Hepatocyte (in vitro differentiated cells): Measurements from ENCODE around the gene SNRNP200. TPM values are rescaled to one million over a fixed set of nuclear protein-coding genes. Genes with fewer than 3 reads are reported as not detected.

Source experiments
- DNase-seq: peaks from one replicate; pipeline ENCODE4 v3.0.0-alpha.2; 2016; ENCODE audit warnings: low spot score
- H2AFZ ChIP-seq: fragments of 200-600 bp; sonication (generic); 2 replicates; pipeline ENCODE4 v1.6.0; 2016; ENCODE audit warnings: antibody characterized with exemption, mild to moderate bottlenecking
- H3K27ac ChIP-seq: fragments of 200-600 bp; sonication (generic); 2 replicates; pipeline ENCODE4 v1.5.1; 2016; ENCODE audit warnings: mild to moderate bottlenecking
- H3K27me3 ChIP-seq: fragments of 200-600 bp; sonication (generic); 2 replicates; pipeline ENCODE4 v1.6.1; 2016
- H3K36me3 ChIP-seq: fragments of 200-600 bp; sonication (generic); replicated peaks from 2 replicates; pipeline ENCODE4 v1.5.1; 2016; ENCODE audit warnings: low read depth; ENCODE audit not compliant: insufficient read depth
- H3K4me1 ChIP-seq: fragments of 200-600 bp; sonication (generic); 2 replicates; pipeline ENCODE4 v1.5.1; 2016; ENCODE audit warnings: mild to moderate bottlenecking, moderate library complexity; ENCODE audit not compliant: insufficient read depth
- H3K4me2 ChIP-seq: fragments of 200-600 bp; sonication (generic); 2 replicates; pipeline ENCODE4 v1.6.0; 2016
- H3K4me3 ChIP-seq: fragments of 200-600 bp; sonication (generic); 2 replicates; pipeline ENCODE4 v1.5.1; 2016; ENCODE audit warnings: mild to moderate bottlenecking
- H3K79me2 ChIP-seq: fragments of 200-600 bp; sonication (generic); 2 replicates; pipeline ENCODE4 v1.6.0; 2017; ENCODE audit warnings: mild to moderate bottlenecking
- H3K9me2 ChIP-seq: fragments of 200-600 bp; sonication (generic); replicated peaks from 2 replicates; pipeline ENCODE4 v1.6.0; 2017; ENCODE audit warnings: mild to moderate bottlenecking; ENCODE audit not compliant: insufficient read depth
- H3K9me3 ChIP-seq: fragments of 200-600 bp; sonication (generic); 2 replicates; pipeline ENCODE4 v1.5.1; 2016; ENCODE audit warnings: low read depth, mild to moderate bottlenecking
- H4K20me1 ChIP-seq: fragments of 200-600 bp; sonication (generic); 2 replicates; pipeline ENCODE4 v1.6.0; 2016; ENCODE audit warnings: mild to moderate bottlenecking; ENCODE audit not compliant: insufficient read depth, poor library complexity, severe bottlenecking
- CTCF ChIP-seq: fragments of 200-600 bp; sonication (generic); IDR thresholded peaks from 2 replicates; pipeline ENCODE4 v1.5.1; 2016; ENCODE audit warnings: antibody characterized with exemption, mild to moderate bottlenecking; ENCODE audit not compliant: poor library complexity
- EZH2 ChIP-seq: fragments of 200-600 bp; sonication (generic); IDR thresholded peaks from 2 replicates; pipeline ENCODE4 v1.6.1; 2016; ENCODE audit warnings: antibody characterized with exemption, mild to moderate bottlenecking, borderline replicate concordance
- EZH2phosphoT487 ChIP-seq: fragments of 200-600 bp; sonication (generic); IDR thresholded peaks from one replicate; pipeline ENCODE4 v1.6.1; 2018; ENCODE audit warnings: antibody characterized with exemption, mild to moderate bottlenecking, low read depth, moderate library complexity; ENCODE audit not compliant: unreplicated experiment, severe bottlenecking
- WGBS: methylation state at CpG from one replicate; pipeline ENCODE4 v1.1.6; 2016; ENCODE audit warnings: low lambda C conversion rate; ENCODE audit errors: missing lambda C conversion rate; 5-methylcytosine and 5-hydroxymethylcytosine counted together
- polyA plus RNA-seq: library from polyadenylated mRNA; unstranded; fragments of >200 nt; fragmentation: Nextera tagmentation; extraction: Ambion mirVana; gene quantifications from 2 replicates; pipeline ENCODE4 v1.2.1, GENCODE V29; 2016
- total RNA-seq: library from RNA; depleted of rRNA; stranded (reverse); fragments of >200 nt; gene quantifications from 2 replicates; pipeline ENCODE4 v1.2.3, GENCODE V29; 2014

The SNRNP200 gene
- total and polyA plus RNA-seq, 2 experiments from 2014 or later: 59.8 to 60.9 TPM

- 71% methylated on average over 9 of the region's 9 CpGs for WGBS
- Histone ChIP-seq H3K9me2 (no peaks in the 10 kb centered on the region), H3K79me2 (no peaks in the 10 kb centered on the region), H3K36me3 (no peaks in the 10 kb centered on the region), H4K20me1 (no peaks in the 10 kb centered on the region), H3K9me3 (no peaks in the 10 kb centered on the region), H3K4me1 (peaks cover 7% of the 10 kb centered on the region), H3K27me3 (no peaks in the 10 kb centered on the region), H3K4me2 (no peak overlapping the region), H3K27ac (peak overlapping the region; percentile 52), H2AFZ (no peak overlapping the region), H3K4me3 (no peak overlapping the region)
- DNase-seq: peak; percentile 50
- TF ChIP-seq EZH2 (no peak), EZH2phosphoT487 (no peak), CTCF (no peak)
These were observed 55.7 kb downstream of the SNRNP200 start for GRCh38 chr2:96249654-96250053.

- TF ChIP-seq EZH2phosphoT487: no peak
- no peak for TF ChIP-seq EZH2
- no peak for TF ChIP-seq CTCF
- Histone ChIP-seq H4K20me1 (no peaks in the 10 kb centered on the region), H3K4me3 (no peak overlapping the region), H3K4me2 (no peak overlapping the region), H2AFZ (no peak overlapping the region), H3K27ac (no peak overlapping the region), H3K79me2 (no peaks in the 10 kb centered on the region), H3K9me2 (no peaks in the 10 kb centered on the region), H3K9me3 (no peaks in the 10 kb centered on the region), H3K4me1 (peaks cover 7% of the 10 kb centered on the region), H3K36me3 (no peaks in the 10 kb centered on the region), H3K27me3 (no peaks in the 10 kb centered on the region)
- no peak for DNase-seq
- 93% methylated on average over 4 of the region's 4 CpGs for WGBS
These were observed 56.7 kb downstream of the SNRNP200 start for GRCh38 chr2:96248624-96249023.

DNA sequence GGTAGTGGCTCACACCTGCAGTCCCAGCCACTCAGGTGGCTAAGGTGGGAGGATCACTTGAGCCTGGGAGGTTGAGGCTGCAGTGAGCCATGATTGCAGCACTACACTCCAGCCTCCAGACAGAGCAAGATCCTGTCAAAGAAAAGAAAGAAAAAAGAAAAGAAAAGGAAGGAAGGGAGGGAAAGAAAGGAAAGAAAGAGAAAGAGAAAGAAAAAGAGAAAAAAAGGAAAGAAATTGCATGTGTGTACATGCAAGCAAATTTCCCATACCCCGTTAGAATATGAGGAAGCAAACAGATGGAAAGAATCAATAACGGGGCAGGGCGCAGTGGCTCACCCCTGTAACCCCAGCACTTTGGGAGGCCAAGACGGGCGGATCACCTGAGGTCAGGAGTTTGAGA is 57.5 kb downstream of the SNRNP200 start:
- no peak overlapping the region for H3K27ac ChIP-seq
- no peak overlapping the region for H3K4me3 ChIP-seq
- 86% methylated on average over 5 of the region's 5 CpGs for WGBS
- H3K4me2 ChIP-seq: no peak overlapping the region
- H3K4me1 ChIP-seq: peaks cover 7% of the 10 kb centered on the region
- TF ChIP-seq EZH2phosphoT487: no peak
- no peak for TF ChIP-seq CTCF
- TF ChIP-seq EZH2: no peak
- H3K9me2 ChIP-seq: no peaks in the 10 kb centered on the region
- DNase-seq: no peak
- no peaks in the 10 kb centered on the region for H3K36me3 ChIP-seq
- H3K79me2 ChIP-seq: no peaks in the 10 kb centered on the region
- H3K27me3 ChIP-seq: no peaks in the 10 kb centered on the region
- H3K9me3 ChIP-seq: no peaks in the 10 kb centered on the region
- H2AFZ ChIP-seq: no peak overlapping the region
- H4K20me1 ChIP-seq: no peaks in the 10 kb centered on the region

GRCh38 chr2:96247009-96247408 is 58.3 kb downstream of the SNRNP200 start:
- no peak for DNase-seq
- no peak overlapping the region for H2AFZ ChIP-seq
- no peaks in the 10 kb centered on the region for H3K9me3 ChIP-seq
- no peak overlapping the region for H3K4me3 ChIP-seq
- no peaks in the 10 kb centered on the region for H3K9me2 ChIP-seq
- no peaks in the 10 kb centered on the region for H3K36me3 ChIP-seq
- WGBS: 97% methylated on average over 3 of the region's 3 CpGs
- H4K20me1 ChIP-seq: no peaks in the 10 kb centered on the region
- no peak overlapping the region for H3K4me2 ChIP-seq
- no peaks in the 10 kb centered on the region for H3K27me3 ChIP-seq
- no peaks in the 10 kb centered on the region for H3K79me2 ChIP-seq
- TF ChIP-seq CTCF: no peak
- no peak for TF ChIP-seq EZH2
- TF ChIP-seq EZH2phosphoT487: no peak
- H3K27ac ChIP-seq: no peak overlapping the region
- peaks cover 1% of the 10 kb centered on the region for H3K4me1 ChIP-seq
